RWPE2 (cell line): ENCODE measurements around the gene NPBWR2.

ENCODE experiments used
- ATAC-seq: fragments of 200-7000 bp; cut with Tn5 transposase; 3 replicates; pipeline ENCODE4 v1.9.1; 2021; ENCODE audit warnings: low read depth
- DNase-seq: peaks from one replicate; pipeline ENCODE4 v3.0.0-alpha.2; 2020; ENCODE audit warnings: low spot score
- H3K27ac ChIP-seq: fragments of 450-650 bp; 2 replicates; pipeline ENCODE4 v1.5.1; 2017; ENCODE audit warnings: mild to moderate bottlenecking; ENCODE audit not compliant: poor library complexity, severe bottlenecking
- H3K27me3 ChIP-seq: fragments of 250-450 bp; sonication (Bioruptor Pico); 2 replicates; pipeline ENCODE4 v1.5.1; 2021; ENCODE audit warnings: mild to moderate bottlenecking, moderate library complexity; ENCODE audit not compliant: insufficient read depth, poor library complexity, severe bottlenecking
- H3K36me3 ChIP-seq: fragments of 250-450 bp; sonication (Bioruptor Pico); 2 replicates; pipeline ENCODE4 v1.5.1; 2020; ENCODE audit warnings: low read depth, mild to moderate bottlenecking, moderate library complexity
- H3K4me1 ChIP-seq: fragments of 250-450 bp; sonication (Bioruptor Pico); 2 replicates; pipeline ENCODE4 v1.5.1; 2021; ENCODE audit warnings: mild to moderate bottlenecking, moderate library complexity; ENCODE audit not compliant: insufficient read depth, poor library complexity, severe bottlenecking
- H3K4me3 ChIP-seq: fragments of 250-450 bp; sonication (Bioruptor Pico); 2 replicates; pipeline ENCODE4 v1.5.1; 2021; ENCODE audit warnings: mild to moderate bottlenecking, moderate library complexity; ENCODE audit not compliant: severe bottlenecking
- H3K9me3 ChIP-seq: fragments of 250-450 bp; sonication (Bioruptor Pico); 2 replicates; pipeline ENCODE4 v1.5.1; 2021; ENCODE audit warnings: mild to moderate bottlenecking, moderate library complexity; ENCODE audit not compliant: severe bottlenecking
- TF ChIP-seq, protein P1 (sequence below): fragments of 450-650 bp; IDR thresholded peaks from one replicate; pipeline ENCODE4 v1.5.1; 2017; ENCODE audit warnings: mild to moderate bottlenecking, moderate library complexity; ENCODE audit not compliant: poor library complexity, severe bottlenecking

The NPBWR2 gene

DNA sequence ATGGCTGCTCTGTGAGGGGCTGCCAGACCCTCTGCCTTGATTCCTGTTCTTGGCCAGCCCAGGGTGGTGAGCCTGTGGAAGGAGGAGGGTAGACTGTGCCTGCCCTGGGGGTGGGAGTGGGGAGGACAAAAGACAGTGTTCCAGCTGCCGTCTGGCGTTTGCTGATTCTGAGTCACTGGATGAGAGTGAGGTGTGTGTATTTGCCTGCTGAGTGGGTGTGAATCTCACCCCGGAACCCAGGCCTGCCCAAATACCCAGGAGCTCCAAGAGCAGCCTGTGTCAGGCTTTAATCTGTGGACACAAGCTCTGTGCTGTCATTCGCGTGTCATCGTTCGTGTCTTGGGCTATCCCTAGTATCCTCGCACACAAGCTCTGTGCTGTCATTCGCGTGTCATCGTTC, 20.6 kb downstream of the NPBWR2 start:
- ATAC-seq, result no peak
- Histone ChIP-seq H3K9me3 (no peaks in the 10 kb centered on the region), H3K36me3 (no peaks in the 10 kb centered on the region), H3K4me3 (no peak overlapping the region), H3K27me3 (peaks cover 20% of the 10 kb centered on the region), H3K4me1 (no peaks in the 10 kb centered on the region), H3K27ac (no peak overlapping the region)
- TF ChIP-seq, protein P1, sequence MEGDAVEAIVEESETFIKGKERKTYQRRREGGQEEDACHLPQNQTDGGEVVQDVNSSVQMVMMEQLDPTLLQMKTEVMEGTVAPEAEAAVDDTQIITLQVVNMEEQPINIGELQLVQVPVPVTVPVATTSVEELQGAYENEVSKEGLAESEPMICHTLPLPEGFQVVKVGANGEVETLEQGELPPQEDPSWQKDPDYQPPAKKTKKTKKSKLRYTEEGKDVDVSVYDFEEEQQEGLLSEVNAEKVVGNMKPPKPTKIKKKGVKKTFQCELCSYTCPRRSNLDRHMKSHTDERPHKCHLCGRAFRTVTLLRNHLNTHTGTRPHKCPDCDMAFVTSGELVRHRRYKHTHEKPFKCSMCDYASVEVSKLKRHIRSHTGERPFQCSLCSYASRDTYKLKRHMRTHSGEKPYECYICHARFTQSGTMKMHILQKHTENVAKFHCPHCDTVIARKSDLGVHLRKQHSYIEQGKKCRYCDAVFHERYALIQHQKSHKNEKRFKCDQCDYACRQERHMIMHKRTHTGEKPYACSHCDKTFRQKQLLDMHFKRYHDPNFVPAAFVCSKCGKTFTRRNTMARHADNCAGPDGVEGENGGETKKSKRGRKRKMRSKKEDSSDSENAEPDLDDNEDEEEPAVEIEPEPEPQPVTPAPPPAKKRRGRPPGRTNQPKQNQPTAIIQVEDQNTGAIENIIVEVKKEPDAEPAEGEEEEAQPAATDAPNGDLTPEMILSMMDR, result no peak
- DNase-seq, result no peak

DNA sequence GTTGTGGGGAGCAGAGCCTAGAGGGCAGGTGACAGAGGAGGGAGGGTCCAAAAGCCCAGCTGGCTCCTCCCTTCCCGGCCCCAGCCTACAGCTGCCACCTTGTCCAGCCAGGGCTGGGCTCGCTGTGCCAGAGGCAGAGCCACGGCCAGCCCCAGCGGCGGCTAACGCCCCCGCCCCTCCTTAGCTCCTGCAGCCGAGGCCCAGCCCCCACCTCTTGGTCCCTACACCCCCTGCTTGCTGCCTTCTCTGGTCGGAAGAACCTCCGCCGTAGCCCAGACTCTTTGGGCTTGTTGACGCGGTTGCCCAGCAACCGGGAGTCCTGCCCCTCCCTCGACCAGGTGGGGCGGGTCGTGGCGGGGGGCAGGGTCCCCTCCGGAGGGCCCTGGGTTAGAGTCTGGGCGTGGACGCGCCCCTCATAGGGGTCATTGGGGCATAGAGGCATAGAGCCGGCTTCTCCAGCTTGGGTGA, 22.6 kb downstream of the NPBWR2 start:
- Histone ChIP-seq H3K9me3 (no peaks in the 10 kb centered on the region), H3K27ac (no peak overlapping the region), H3K36me3 (no peaks in the 10 kb centered on the region), H3K27me3 (peaks cover 20% of the 10 kb centered on the region), H3K4me3 (no peak overlapping the region), H3K4me1 (no peaks in the 10 kb centered on the region)
- DNase-seq, result no peak
- TF ChIP-seq, protein P1, result no peak
- no peak for ATAC-seq

DNA sequence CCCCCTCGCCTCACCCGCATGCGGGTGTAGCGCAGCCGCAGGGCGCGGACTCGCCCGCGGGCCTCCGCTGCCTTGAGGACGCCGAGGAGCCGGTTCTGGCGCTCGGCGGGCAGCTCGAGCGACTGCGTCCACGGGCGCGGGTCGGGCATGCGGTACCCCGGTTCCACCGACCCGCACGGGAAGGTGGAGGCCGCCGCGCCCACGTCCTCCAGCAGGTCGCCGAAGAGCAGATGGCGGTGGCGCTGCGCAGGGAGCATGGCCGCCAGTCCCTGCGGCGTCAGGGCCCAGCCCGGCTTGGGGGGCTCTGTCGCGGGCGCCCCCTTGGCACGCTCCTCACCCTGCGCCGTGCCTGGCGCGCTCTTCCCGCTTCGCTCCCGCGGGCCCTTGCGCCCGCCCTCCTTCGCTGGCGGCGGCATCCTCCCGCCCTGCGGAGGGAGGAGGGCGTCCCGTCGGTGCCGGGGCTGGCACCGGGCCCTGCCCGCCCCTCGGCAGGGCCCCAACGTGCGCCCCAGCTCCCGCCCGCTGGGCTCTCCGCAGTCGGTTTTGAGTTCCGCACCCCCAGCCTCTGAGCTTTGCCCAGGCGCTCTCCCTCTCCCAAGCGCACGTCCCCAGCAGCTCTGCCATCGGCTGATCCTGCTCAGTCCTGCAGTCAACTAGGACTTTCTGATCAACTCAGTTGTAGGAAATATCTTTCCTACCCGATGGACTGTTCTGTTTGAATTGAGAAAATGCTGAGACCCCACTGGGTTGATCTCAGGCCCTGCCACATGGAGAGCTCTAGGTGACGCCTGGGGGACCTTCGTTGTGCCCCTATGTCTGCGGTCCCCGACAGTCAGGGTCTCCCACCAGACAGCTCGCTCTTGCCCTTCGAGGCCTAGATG, 23.3 kb downstream of the NPBWR2 start, which contains the start of gene LKAAEAR1:
Gene LKAAEAR1, minus strand, starts transcription at position 595 of the 881 bp plus-strand sequence. Its CDS starts 179 bp downstream, at position 416.
- Histone ChIP-seq H3K27me3 (peaks cover 20% of the 10 kb centered on the region), H3K4me1 (no peaks in the 10 kb centered on the region), H3K27ac (no peak within 1 kb of the TSS), H3K9me3 (no peaks in the 10 kb centered on the region), H3K36me3 (no peaks in the 10 kb centered on the region), H3K4me3 (peak within 1 kb of the TSS; percentile 37)
- TF ChIP-seq, protein P1, result peak; percentile 93
- ATAC-seq, result peak; percentile 1
- no peak for DNase-seq

DNA sequence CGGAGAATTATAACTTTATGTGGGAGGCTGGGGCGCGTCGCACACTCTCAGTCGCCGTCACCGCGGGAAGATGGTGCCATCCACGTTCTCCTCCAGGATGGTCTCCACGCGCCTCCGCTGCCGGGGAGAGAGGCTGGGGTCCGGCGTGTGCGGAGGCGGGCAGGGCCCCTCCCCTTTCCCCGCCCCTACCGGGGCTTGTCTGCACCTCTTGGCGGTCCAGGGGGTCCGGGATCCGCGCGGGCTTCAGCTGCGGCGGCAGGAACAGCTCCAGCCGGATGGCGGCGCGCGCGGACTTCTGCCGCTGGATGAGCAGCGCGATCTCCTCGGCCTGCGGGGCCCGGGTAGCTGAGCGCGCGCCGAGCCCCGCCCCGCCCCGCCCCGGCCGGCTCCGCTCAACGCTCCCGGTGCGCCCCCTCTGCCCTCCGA, 24.0 kb downstream of the NPBWR2 start:
- no peaks in the 10 kb centered on the region for H3K9me3 ChIP-seq
- H3K27ac ChIP-seq, result no peak overlapping the region
- DNase-seq, result no peak
- TF ChIP-seq, protein P1, result peak; percentile 100
- H3K27me3 ChIP-seq, result peaks cover 20% of the 10 kb centered on the region
- ATAC-seq, result peak; percentile 58
- H3K4me3 ChIP-seq, result peak overlapping the region; percentile 37
- H3K36me3 ChIP-seq, result no peaks in the 10 kb centered on the region
- peaks cover 6% of the 10 kb centered on the region for H3K4me1 ChIP-seq
